AG04450 (cell line): Measurements from ENCODE around the gene ZNF212. TPM values are rescaled to one million over a fixed set of nuclear protein-coding genes. Genes with fewer than 3 reads are reported as not detected.

Source experiments
- CTCF ChIA-PET: fragments of 300-600, 350-600 bp; formaldehyde crosslinking; extraction: SDS; loops from one replicate; lab custom pipeline; 2022; ENCODE audit warnings: antibody characterized with exemption, inconsistent platforms; lab: Charles Lee
- POLR2A ChIA-PET: fragments of 350-600 bp; formaldehyde crosslinking; extraction: SDS; loops from one replicate; lab custom pipeline; 2021; ENCODE audit warnings: antibody characterized with exemption, inconsistent platforms; lab: Yijun Ruan, JAX
- DNase-seq: peaks from one replicate; pipeline ENCODE4 v3.0.0-alpha.2; 2011; ENCODE audit warnings: low read depth, low spot score
- H3K27ac ChIP-seq: one replicate; pipeline ENCODE4 v1.5.1; 2012; ENCODE audit warnings: low read depth, low read length, control low read depth
- H3K27me3 ChIP-seq: one replicate; pipeline ENCODE4 v1.6.0; 2012; ENCODE audit warnings: low read length; ENCODE audit not compliant: control insufficient read depth, insufficient read depth
- H3K4me3 ChIP-seq: 2 replicates; pipeline ENCODE4 v1.5.1; 2011; ENCODE audit warnings: mild to moderate bottlenecking, low read depth, low read length, control low read depth
- H3K9me3 ChIP-seq: 2 replicates; pipeline ENCODE4 v1.5.1; 2012; ENCODE audit warnings: low read length; ENCODE audit not compliant: control insufficient read depth, insufficient read depth
- CTCF ChIP-seq: IDR thresholded peaks from 2 replicates; pipeline ENCODE4 v1.5.1; 2011; ENCODE audit warnings: low read depth, low read length, control low read depth, inconsistent platforms
- polyA plus RNA-seq: library from polyadenylated mRNA; depleted of rRNA; stranded (reverse); fragments of >200 nt; gene quantifications from 2 replicates; pipeline ENCODE4 v1.2.3, GENCODE V29; 2011

ZNF212 gene
- polyA plus RNA-seq, 1 experiment: 4.1 TPM

DNA sequence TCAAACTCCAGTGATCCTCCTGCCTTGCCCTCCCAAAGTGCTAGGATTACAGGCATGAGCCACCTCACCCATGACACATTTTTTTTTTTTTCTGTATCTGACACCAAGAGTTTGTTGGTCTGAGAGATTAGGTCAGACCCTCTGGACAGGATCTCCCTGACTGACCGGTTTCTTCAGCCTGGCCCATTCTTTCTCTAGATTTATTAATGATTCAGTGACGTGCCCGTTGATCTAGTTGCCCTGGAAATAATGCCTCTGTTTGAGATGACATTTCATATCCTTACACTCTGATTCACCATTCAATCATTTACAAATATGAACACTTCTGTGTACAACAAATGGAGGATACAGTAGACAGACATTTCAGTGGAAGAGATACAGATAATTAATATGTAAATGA is 1.4 kb upstream of the ZNF212 start:
- no peak overlapping the region for H3K27ac ChIP-seq
- POLR2A ChIA-PET: no interaction called here
- no peak overlapping the region for H3K4me3 ChIP-seq
- DNase-seq: no peak
- H3K9me3 ChIP-seq: peaks cover 2% of the 10 kb centered on the region
- no peak for TF ChIP-seq CTCF
- CTCF ChIA-PET: no interaction called here
- H3K27me3 ChIP-seq: no peaks in the 10 kb centered on the region

DNA sequence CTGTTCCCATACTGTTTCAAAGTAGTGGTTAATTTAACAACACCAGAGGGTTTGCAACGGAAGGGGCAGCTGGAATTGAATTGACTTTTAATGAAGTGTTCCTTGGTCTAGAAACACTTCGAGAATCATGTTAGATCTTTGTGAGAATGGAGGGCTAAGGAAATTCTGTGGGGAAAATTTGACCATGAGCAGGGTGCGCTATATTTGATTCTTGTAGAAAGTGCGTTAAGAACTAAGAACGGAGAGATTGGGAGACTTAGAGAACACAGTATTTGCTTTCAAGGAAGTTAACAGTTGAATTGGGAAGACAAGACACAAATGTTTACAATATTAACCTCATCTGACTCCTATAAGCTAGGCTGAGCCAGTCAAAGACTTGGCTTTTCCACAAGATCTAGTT is 1.2 kb downstream of the ZNF212 start:
- DNase-seq: no peak
- H3K4me3 ChIP-seq: peak overlapping the region; percentile 97
- ChIA-PET POLR2A (no interaction called here), CTCF (interaction anchor here (0.6 to 1.3 kb wide), 4 partner anchors 8 to 64 kb away, joined by 3 to 17 read pairs (median 4); no protein-coding TSS in a partner anchor)
- no peaks in the 10 kb centered on the region for H3K27me3 ChIP-seq
- no peak overlapping the region for H3K27ac ChIP-seq
- H3K9me3 ChIP-seq: peaks cover 5% of the 10 kb centered on the region
- TF ChIP-seq CTCF: no peak

DNA sequence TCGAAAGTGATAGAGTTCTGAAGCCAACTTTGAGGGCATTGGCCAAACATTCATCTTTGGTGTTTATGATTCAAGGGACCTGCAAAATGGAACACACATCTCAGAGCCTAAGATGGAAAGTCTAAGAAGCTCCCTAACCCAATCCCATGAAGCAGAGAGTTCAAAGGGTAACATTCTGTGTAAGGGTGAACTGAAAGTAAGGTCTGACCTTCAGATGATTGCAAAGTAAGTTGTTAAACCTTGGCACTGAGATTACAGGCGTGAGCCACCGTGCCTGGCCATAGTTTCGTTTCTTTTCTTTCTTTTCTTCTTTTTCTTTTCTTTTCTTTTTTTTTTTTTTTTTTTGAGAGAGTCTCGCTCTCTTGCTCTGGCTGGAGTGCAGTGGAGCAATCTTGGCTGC is 2.2 kb downstream of the ZNF212 start:
- CTCF ChIA-PET: interaction anchor here (0.9 to 1.0 kb wide), 2 partner anchors 20 to 28 kb away, joined by 3 read pairs; partner anchors contain the start of gene ZNF783
- POLR2A ChIA-PET: no interaction called here
- H3K9me3 ChIP-seq: peaks cover 5% of the 10 kb centered on the region
- DNase-seq: no peak
- H3K27ac ChIP-seq: no peak overlapping the region
- no peak for TF ChIP-seq CTCF
- no peaks in the 10 kb centered on the region for H3K27me3 ChIP-seq
- H3K4me3 ChIP-seq: no peak overlapping the region

- peak overlapping the region; percentile 35 for H3K27ac ChIP-seq
- H3K4me3 ChIP-seq: no peak overlapping the region
- DNase-seq: no peak
- ChIA-PET POLR2A (interaction anchor here (1.6 kb wide), 1 partner anchor 16 kb away, joined by 3 read pairs; the partner anchor contains the start of gene ZNF783), CTCF (interaction anchor here (1.4 kb wide), 1 partner anchor 16 kb away, joined by 5 read pairs; no protein-coding TSS in a partner anchor)
- no peak for TF ChIP-seq CTCF
- peaks cover 5% of the 10 kb centered on the region for H3K9me3 ChIP-seq
- no peaks in the 10 kb centered on the region for H3K27me3 ChIP-seq
Observed at GRCh38 chr7:149245244-149245643, 5.8 kb downstream of the ZNF212 start.

GRCh38 chr7:149245744-149246143 is 6.3 kb downstream of the ZNF212 start:
- H3K4me3 ChIP-seq: no peak overlapping the region
- peak overlapping the region; percentile 35 for H3K27ac ChIP-seq
- DNase-seq: no peak
- TF ChIP-seq CTCF: no peak
- H3K27me3 ChIP-seq: no peaks in the 10 kb centered on the region
- ChIA-PET POLR2A (interaction anchor here (1.6 kb wide), 1 partner anchor 16 kb away, joined by 3 read pairs; the partner anchor contains the start of gene ZNF783), CTCF (interaction anchor here (1.1 to 1.4 kb wide), 2 partner anchors 16 to 119 kb away, joined by 3 to 5 read pairs; no protein-coding TSS in a partner anchor)
- peaks cover 5% of the 10 kb centered on the region for H3K9me3 ChIP-seq
